Heart right ventricle (tissue), 16 donors: ENCODE measurements around the gene HDAC11. TPM values are rescaled to one million over a fixed set of nuclear protein-coding genes. Genes with fewer than 3 reads are reported as not detected.

Experiments
- ATAC-seq, 8 donors: fragments of 200-7000 bp; cut with Tn5 transposase; one replicate each; pipeline ENCODE4 v1.9.1; 2020; ENCODE audit warnings: mild to moderate bottlenecking in 8 of 8, moderate library complexity in 8 of 8, moderate number of reproducible peaks in 1 of 8
- DNase-seq, 2 donors: peaks; one replicate each; pipeline ENCODE4 v3.0.0-alpha.2; 2020
- H3K27ac ChIP-seq, 10 donors: fragments of 200-600 bp; sonication (generic) in 2 of 10; one replicate each; pipeline versions ENCODE4 v1.5.0 to v1.8.0; 2020 to 2022; ENCODE audit warnings: mild to moderate bottlenecking in 3 of 10
- H3K27me3 ChIP-seq, 7 donors: fragments of 200-600 bp; one replicate each; pipeline ENCODE4 v1.8.0; 2021 to 2022; ENCODE audit warnings: mild to moderate bottlenecking in 2 of 7
- H3K36me3 ChIP-seq, 9 donors: fragments of 200-600 bp; sonication (generic) in 1 of 9; one replicate each; pipeline versions ENCODE4 v1.5.0 to v1.8.0; 2020 to 2022; ENCODE audit warnings: mild to moderate bottlenecking in 2 of 9
- H3K4me1 ChIP-seq, 9 donors: fragments of 200-600 bp; sonication (generic) in 1 of 9; one replicate each; pipeline versions ENCODE4 v1.5.0 to v1.8.0; 2020 to 2022; ENCODE audit warnings: mild to moderate bottlenecking in 4 of 9
- H3K4me3 ChIP-seq, 10 donors: fragments of 200-600 bp; sonication (generic) in 2 of 10; one replicate each; pipeline versions ENCODE4 v1.5.0 to v1.8.0; 2020 to 2022; ENCODE audit warnings: mild to moderate bottlenecking in 7 of 10, moderate library complexity in 2 of 10
- H3K9me3 ChIP-seq, 11 donors: fragments of 200-600 bp in 10 of 11; sonication (generic) in 2 of 11; one replicate each; pipeline versions ENCODE4 v1.5.0 to v1.8.0; 2013 to 2022; ENCODE audit warnings: mild to moderate bottlenecking in 2 of 11, control low read depth in 1 of 11, moderate library complexity in 1 of 11
- CTCF ChIP-seq, 9 donors: fragments of 200-600 bp; sonication (generic) in 2 of 9; IDR thresholded peaks; one replicate each; pipeline versions ENCODE4 v1.5.0 to v1.8.0; 2021 to 2022; ENCODE audit warnings: antibody characterized with exemption in 9 of 9, mild to moderate bottlenecking in 5 of 9, moderate library complexity in 1 of 9
- WGBS, 2 donors: extraction: QIAGEN DNeasy Blood & Tissue Kit; methylation state at CpG; one replicate each; pipeline ENCODE4 v1.1.7; 2013; ENCODE audit warnings: inconsistent platforms in 1 of 2; 5-methylcytosine and 5-hydroxymethylcytosine counted together
- intact Hi-C, 10 donors: fragments of 100-400 bp; cut with DNase I; formaldehyde crosslinking; loops; one replicate each; pipeline versions ENCODE4 v1.11.1 to v1.14.2; 2022
- polyA plus RNA-seq, 2 donors: library from polyadenylated mRNA; stranded (reverse); fragments of 200-250 nt; gene quantifications; one replicate each; pipeline ENCODE4 v1.2.3, GENCODE V29; 2013
- total RNA-seq, 10 donors: library from RNA; stranded (reverse); fragmentation: NEBNext Ultra II Directional in 3 of 10; extraction: Animal tissue kit (Norgen Biotek cat#: 25700) in 3 of 10; gene quantifications; one replicate each; pipeline versions ENCODE4 v1.2.1 to v1.2.4, GENCODE V29; 2021 to 2023
- donor health status: Arrhythmogenic right ventricular cardiomyopathy.
- donor health status: ischemic (EF 13 %, LVEDD 7.1; RV severe dilation, severe dysfunction).
- donor health status: healthy with polysubstance abuse.
- donor health status: DM: no; HTN: yes; CAD: no.
- donor health status: DM: no; HTN: no; CAD: no.
- donor health status: ischemic (EF 25% LVEDD 6.9; RV normal size, moderate dysfunction).
- donor health status: ischemic (EF 25% LVEDD 5.7; RV mildly dilated, moderate dysfunction).
- donor health status: healthy.
- donor health status: DM: yes; HTN: yes; CAD: no.
- donor health status: Ischemic cardiomyopathy.
- donor health status: ischemic (EF 35%, LVEDD 5.7; RV mildly dilated, moderate dysfunction).
- donor health status: nonischemic (EF 11% LVEDD 7.7; RV severe dilation, severe dysfunction).
- donor health status: DM: yes; HTN: yes; CAD: no.
- donor health status: PGD.
- donor health status: ischemic (EF 29% LVEDD 5.4; RV normal size, mild dysfunction).
- donor health status: nonischemic (EF 23%, LVEDD 6.1; RV moderate dilation, normal function).

The HDAC11 gene
- total and polyA plus RNA-seq, 12 donors, result 15.9 to 46.0 (median 33.3) TPM

- Histone ChIP-seq H3K4me3 (no peak overlapping the region), H3K27ac (peak overlapping the region in 7 of 10 donors; percentile 40 to 72 (median 61)), H3K27me3 (peaks cover 0 to 4% (median 0%) of the 10 kb centered on the region in 7 donors), H3K9me3 (peaks cover 0 to 18% (median 0%) of the 10 kb centered on the region in 11 donors), H3K36me3 (no peaks in the 10 kb centered on the region), H3K4me1 (peaks cover 6 to 31% (median 13%) of the 10 kb centered on the region in 9 donors)
- intact Hi-C loops, result no loop called here
- 73 to 85% methylated on average over 8 of the region's 8 CpGs for WGBS, 2 donors
- DNase-seq (no peak), ATAC-seq (peak in 4 of 8 donors; percentile 4 to 33 (median 17))
- no peak for TF ChIP-seq CTCF (IDR thresholded peaks at IDR 0.05)
These were observed 59.6 kb downstream of the HDAC11 start for GRCh38 chr3:13539671-13540070.

DNA sequence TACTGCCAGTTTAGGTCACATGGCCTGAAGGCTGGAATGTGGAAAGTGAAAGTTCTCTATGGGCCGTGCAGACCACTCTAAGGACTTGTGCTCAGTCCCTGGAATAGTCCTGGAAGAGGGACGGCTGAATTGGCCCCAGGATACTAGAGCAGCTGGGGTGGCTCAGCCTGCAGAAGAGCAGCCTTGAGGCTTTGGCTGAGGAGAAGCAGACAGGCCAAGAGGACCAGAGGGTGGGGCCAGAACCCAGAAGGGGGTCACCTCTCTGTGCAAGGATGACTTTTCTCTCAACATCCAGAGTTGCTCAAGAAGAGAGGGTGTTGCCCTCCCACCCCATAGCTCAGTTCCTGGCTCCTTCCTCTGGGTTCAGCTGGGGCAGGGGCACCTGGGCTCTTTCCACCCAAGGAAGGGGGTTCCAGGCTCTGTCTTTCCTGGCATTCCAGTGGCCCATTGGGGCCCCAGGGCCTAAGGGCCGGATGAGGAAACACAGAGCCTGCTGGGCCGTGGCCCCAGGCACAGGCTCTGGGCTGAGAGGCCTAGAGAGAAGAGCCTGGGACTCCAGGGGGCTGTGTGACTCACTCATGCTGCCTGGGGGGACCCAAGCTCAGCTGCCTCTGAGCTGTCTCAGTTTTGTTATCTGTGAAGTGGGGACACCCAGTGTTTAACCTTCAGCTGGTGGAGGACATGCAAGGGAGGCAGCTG lies 60.3 kb downstream of the HDAC11 start:
- intact Hi-C loops, result no loop called here
- no peak for TF ChIP-seq CTCF (IDR thresholded peaks at IDR 0.05)
- H3K4me3 ChIP-seq, result no peak overlapping the region
- H3K27me3 ChIP-seq, result peaks cover 0 to 4% (median 0%) of the 10 kb centered on the region in 7 donors
- H3K9me3 ChIP-seq, result peaks cover 0 to 18% (median 0%) of the 10 kb centered on the region in 11 donors
- peaks cover 6 to 31% (median 13%) of the 10 kb centered on the region in 9 donors for H3K4me1 ChIP-seq
- ATAC-seq (peak; percentile 22 to 62 (median 46)), DNase-seq (no peak)
- H3K27ac ChIP-seq, result peak overlapping the region in 8 of 10 donors; percentile 8 to 72 (median 56)
- H3K36me3 ChIP-seq, result no peaks in the 10 kb centered on the region
- 62 to 72% methylated on average over 4 of the region's 4 CpGs for WGBS, 2 donors

- WGBS, 2 donors, result 59% methylated on average over 3 of the region's 3 CpGs
- ATAC-seq (no peak), DNase-seq (no peak)
- H3K27me3 ChIP-seq, result peaks cover 0 to 4% (median 0%) of the 10 kb centered on the region in 7 donors
- H3K27ac ChIP-seq, result no peak overlapping the region
- no peak overlapping the region for H3K4me3 ChIP-seq
- H3K36me3 ChIP-seq, result no peaks in the 10 kb centered on the region
- TF ChIP-seq CTCF (IDR thresholded peaks at IDR 0.05), result no peak
- intact Hi-C loops, result no loop called here
- peaks cover 5 to 36% (median 15%) of the 10 kb centered on the region in 9 donors for H3K4me1 ChIP-seq
- H3K9me3 ChIP-seq, result peaks cover 0 to 18% (median 0%) of the 10 kb centered on the region in 11 donors
These were observed 61.6 kb downstream of the HDAC11 start for GRCh38 chr3:13541691-13542090.

DNA sequence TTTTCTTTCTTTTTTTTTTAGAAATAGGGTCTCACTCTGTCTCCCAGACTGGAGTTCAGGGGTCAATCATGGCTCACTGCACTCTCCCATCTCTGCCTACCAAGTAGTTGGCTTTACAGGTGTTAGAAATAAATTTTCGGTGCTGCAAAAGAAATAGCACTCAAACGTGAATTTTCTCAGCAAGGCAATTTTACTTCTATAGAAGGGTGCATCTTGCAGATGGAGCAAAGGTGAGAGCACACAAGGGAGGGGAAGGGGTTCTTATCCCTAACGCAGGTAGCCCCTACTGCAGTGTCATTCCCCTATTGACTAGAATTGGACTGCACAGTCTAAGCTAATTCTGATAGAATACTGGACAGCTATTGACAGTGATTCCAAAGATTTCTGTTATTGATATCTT lies 62.0 kb downstream of the HDAC11 start:
- Histone ChIP-seq H3K36me3 (no peaks in the 10 kb centered on the region), H3K4me1 (peaks cover 5 to 36% (median 17%) of the 10 kb centered on the region in 9 donors), H3K27ac (no peak overlapping the region), H3K9me3 (peaks cover 0 to 18% (median 0%) of the 10 kb centered on the region in 11 donors), H3K4me3 (no peak overlapping the region), H3K27me3 (peaks cover 0 to 4% (median 0%) of the 10 kb centered on the region in 7 donors)
- ATAC-seq (no peak), DNase-seq (no peak)
- TF ChIP-seq CTCF (IDR thresholded peaks at IDR 0.05), result no peak
- intact Hi-C loops, result no loop called here
- WGBS, 2 donors, result 84 to 90% methylated on average over 3 of the region's 3 CpGs
